GM21526 (cell line): ENCODE measurements around the gene CLCN6.

Source experiments
- ATAC-seq: cut with Tn5 transposase; IDR thresholded peaks from one replicate; pipeline ENCODE4 v1.9.1; 2021; ENCODE audit warnings: moderate library complexity; ENCODE audit not compliant: unreplicated experiment, low FRiP score

Gene CLCN6

GRCh38 chr1:11779715-11780379 lies 26.1 kb upstream of the CLCN6 start:
- ATAC-seq: no peak

- ATAC-seq: no peak
Measured at GRCh38 chr1:11780380-11781147, 25.4 kb upstream of the CLCN6 start.

GRCh38 chr1:11781297-11781696 lies 24.7 kb upstream of the CLCN6 start:
- ATAC-seq: no peak

- ATAC-seq: no peak
Measured at GRCh38 chr1:11782127-11782708, 23.8 kb upstream of the CLCN6 start.

GRCh38 chr1:11783556-11783955 lies 22.4 kb upstream of the CLCN6 start:
- ATAC-seq: no peak

DNA sequence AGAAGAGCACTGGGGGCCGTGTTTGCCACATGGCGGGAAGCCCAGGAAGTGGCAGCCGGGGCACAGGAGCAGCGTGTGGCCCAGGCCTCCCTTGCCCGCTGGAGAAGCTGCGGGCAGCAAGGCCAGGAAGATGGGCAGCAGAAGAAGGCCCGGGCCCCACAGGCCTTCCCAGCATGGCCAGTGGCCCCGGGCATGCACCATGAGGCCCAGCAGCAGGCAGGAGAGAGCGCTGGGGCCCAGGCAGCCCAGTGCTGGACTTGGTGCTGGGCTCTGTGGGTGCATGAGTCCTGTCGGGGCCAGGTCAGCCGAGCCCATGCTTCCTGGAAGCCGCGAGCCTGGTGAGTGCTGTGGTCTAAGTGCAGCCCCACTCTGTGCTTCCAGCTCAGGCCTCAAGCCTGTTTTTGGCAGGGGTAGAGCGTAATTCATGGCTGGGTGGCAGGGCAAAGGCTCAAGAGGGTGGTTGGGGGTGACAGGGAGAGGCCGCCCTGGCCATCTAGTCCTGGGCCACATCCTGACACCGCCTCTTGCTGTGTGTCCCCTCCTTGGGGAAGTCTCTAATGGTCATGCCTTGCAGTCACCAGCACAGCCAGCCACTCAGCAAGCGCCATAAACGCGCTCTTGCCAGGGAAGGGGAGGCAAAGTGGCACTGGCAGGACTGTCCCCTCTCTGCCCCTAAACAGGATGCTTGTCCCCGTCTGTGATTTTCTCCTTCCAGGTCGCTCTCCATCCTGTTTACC lies 21.6 kb upstream of the CLCN6 start:
- no peak for ATAC-seq

- ATAC-seq: no peak
Measured at GRCh38 chr1:11784993-11785769, 20.8 kb upstream of the CLCN6 start.

- no peak for ATAC-seq
Measured at GRCh38 chr1:11786168-11786567, 19.8 kb upstream of the CLCN6 start.

- ATAC-seq: no peak
Measured at GRCh38 chr1:11787251-11787803, 18.7 kb upstream of the CLCN6 start.

- ATAC-seq: no peak
Measured at GRCh38 chr1:11787804-11788436, 18.1 kb upstream of the CLCN6 start.

DNA sequence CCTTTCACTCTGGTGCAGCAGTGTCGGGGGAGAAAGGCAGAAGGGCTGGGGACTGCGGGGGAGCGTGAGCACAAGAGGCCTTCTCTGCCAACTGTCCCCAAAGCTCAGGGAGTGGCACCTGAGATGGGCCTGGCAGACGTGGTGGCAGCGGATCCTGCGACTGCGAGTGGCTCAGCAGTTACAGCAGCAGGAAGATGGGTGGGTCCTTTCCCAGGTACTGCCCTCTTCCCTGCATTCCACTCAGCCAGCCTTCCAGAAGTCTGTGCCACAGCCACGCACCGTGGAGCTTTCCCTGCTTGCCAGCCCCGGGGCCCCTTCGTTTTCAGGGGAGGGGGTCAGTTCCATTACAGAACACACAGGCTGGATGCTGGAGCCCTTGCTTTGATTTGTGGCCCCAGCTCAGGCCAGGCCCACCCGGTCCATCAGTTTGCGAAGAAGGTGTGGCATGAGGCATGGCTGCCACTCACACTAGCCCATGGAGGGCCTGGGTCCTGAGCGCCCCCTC lies 17.4 kb upstream of the CLCN6 start:
- ATAC-seq: no peak

DNA sequence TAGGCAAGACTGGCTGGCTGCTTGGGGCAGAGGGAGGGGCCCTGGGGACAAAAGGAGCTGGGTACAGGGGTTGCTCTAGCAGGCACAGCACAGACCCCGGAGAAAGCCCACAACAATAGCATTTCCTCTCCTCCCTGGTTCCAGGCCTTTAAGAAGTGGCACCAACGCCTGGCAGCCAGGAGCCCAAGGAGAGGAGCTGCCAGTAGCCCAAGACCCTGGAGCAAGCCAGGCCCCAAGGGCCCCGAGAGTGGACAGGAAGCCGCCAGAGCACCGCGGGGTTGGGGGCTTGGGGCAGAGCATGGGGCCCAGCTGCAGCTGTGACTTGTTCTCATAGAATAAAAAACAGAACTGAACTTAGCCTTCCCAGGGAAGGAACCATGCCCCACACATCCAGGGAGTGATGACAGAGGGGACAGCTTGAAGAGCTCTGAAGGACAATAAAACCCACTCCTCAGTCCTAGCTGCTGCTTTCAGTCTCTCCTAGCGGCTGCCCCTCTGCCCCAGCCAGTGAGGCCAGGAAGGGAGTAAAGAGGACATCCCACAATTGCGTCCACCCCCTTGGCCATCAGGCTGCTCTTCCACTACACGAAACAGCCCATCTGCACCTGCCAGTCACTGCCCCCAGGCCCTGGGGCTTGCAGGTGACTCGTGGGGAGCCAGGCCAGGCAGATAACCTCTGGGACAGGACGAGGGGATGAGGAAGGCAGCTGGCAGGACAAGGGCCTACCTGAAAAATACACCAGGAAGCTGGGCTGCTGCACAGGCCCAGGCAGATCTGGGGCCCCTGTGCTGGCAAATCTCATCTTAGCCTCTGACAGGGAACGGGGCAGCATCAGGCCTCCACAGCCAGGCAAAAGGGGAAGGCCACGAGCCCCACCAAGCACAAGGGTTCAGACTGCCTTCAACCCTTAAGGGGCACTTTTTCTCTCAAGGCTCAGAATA lies 16.6 kb upstream of the CLCN6 start:
- no peak for ATAC-seq

DNA sequence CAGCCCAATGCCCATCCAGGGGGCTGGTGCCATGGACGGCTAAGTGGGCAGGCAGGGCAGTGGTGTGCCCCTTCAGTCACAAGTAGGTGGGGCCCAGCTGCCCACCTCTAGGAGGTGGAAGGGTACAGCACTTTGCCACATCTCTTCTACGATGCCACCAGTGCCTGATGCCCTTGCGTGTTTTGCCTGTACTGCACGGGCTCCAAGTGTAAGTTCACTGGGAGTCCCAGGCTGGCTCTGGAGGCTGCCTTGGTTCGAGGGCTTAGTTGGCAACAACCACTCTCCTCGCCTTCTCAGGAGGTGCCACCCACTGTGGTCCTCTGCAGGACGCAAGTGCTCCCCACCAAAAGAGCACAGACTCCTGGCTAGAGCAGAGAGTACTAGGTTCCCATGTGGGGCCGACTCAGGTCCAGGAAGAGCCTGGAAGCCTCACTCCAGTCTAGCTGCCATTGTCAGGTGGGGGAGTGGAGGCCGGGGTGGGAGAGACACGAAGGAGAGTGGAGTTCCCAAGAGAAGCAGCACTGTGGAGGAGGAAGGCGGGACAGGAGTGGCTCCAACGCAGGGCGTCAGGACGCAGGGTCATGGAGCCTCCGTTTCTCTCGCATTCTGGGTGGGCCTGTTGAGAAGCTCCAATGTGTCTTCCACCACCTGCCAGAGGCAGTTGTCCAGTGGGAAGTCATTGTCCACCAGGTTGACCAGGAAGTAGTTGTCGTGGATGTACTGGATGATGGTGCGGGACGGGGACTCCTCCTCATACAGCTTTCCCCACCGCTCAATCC lies 15.7 kb upstream of the CLCN6 start:
- ATAC-seq: no peak

- no peak for ATAC-seq
Measured at GRCh38 chr1:11790880-11791715, 14.9 kb upstream of the CLCN6 start.

DNA sequence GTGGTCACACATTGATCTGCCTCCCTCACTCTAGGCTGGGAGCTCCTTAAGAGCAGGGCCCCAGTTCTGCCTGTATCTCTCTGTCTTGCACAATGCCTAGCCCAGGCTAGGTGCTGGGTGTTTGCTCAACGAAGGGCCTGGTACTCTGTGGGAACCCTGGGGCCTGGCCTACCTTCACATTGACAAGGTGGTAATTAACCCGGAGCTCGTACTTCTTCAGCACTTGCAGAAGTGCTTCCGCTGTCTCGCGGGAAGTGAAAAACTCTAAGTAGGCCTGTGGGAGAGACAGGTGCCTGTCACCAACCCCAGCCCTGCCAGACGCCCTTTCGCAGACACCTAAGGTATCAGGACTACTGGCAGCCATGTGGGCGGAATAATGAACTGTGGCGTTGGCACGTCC lies 13.9 kb upstream of the CLCN6 start:
- no peak for ATAC-seq

GRCh38 chr1:11793819-11794218 lies 12.2 kb upstream of the CLCN6 start:
- no peak for ATAC-seq
